ENCODE data around the gene CTSC. TPM values are rescaled to one million over a fixed set of nuclear protein-coding genes. Genes with fewer than 3 reads are reported as not detected.

The CTSC gene
- total and polyA plus RNA-seq, 9 of the 15 experiments (the other 6 are each of a cell fraction or from before 2014, with no cell fraction given) = 113 to 403 (median 187) TPM

GRCh38 chr11:88367310-88367709, 29.8 kb upstream of the CTSC start (continued):
- TF ChIP-seq POLR3A (IDR thresholded peaks at IDR 0.05; ENCODE audit: borderline replicate concordance, extremely low read depth, insufficient read depth, insufficient read length) (no peak), CBFA2T2 (conservative IDR thresholded peaks at IDR 0.05) (peak; percentile 36; the same call in 1 of the 2 replicates), ZNF431 (CRISPR knock-in tag; IDR thresholded peaks at IDR 0.05) (no peak), TOE1 (IDR thresholded peaks at IDR 0.05; ENCODE audit: borderline replicate concordance) (peak; percentile 38; the same call in 1 of the 2 replicates), TOE1 (CRISPR knock-in tag; IDR thresholded peaks at IDR 0.05; ENCODE audit: borderline replicate concordance, low read depth) (no peak), HNRNPLL (IDR thresholded peaks at IDR 0.05; ENCODE audit: low read depth, low read length, poor library complexity, severe bottlenecking) (no peak), ZNF347 (CRISPR knock-in tag; IDR thresholded peaks at IDR 0.05; ENCODE audit: low read depth) (no peak), CREB5 (CRISPR knock-in tag; IDR thresholded peaks at IDR 0.05) (no peak), RAD21 (CRISPR knock-in tag; conservative IDR thresholded peaks at IDR 0.05 in 1 of 2, IDR thresholded peaks at IDR 0.05 in 1 of 2) (no peak), TFE3 (CRISPR knock-in tag; IDR thresholded peaks at IDR 0.05) (peak; percentile 93)

Data from K562 (cell line).